K562 (cell line): ENCODE measurements around the gene TMEM30A. TPM values are rescaled to one million over a fixed set of nuclear protein-coding genes. Genes with fewer than 3 reads are reported as not detected.
A peak's percentile ranks its signal among the peaks of the same experiment; 100 is the strongest.

ENCODE experiments used
- CCNT2 ChIP-seq: IDR thresholded peaks from 2 replicates; pipeline ENCODE4 v1.6.1; 2011; ENCODE audit warnings: borderline replicate concordance, low read depth, mild to moderate bottlenecking, moderate library complexity, mixed read lengths, low read length; ENCODE audit not compliant: insufficient read length; ENCODE audit errors: extremely low read depth
- CREM ChIP-seq: IDR thresholded peaks from 2 replicates; pipeline ENCODE4 v1.6.1; 2014; ENCODE audit warnings: antibody characterized with exemption, low read depth
- ELK1 ChIP-seq: sonication (generic); formaldehyde crosslinking; IDR thresholded peaks from 2 replicates; pipeline ENCODE4 v1.8.1; 2022; ENCODE audit warnings: missing genetic modification reagents
- HBP1 ChIP-seq: fragments of 450-650 bp; formaldehyde crosslinking; IDR thresholded peaks from 2 replicates; pipeline ENCODE4 v1.4.0; 2022; ENCODE audit warnings: missing genetic modification characterization
- IRF9 ChIP-seq: fragments of 450-650 bp; IDR thresholded peaks from 2 replicates; pipeline ENCODE4 v1.6.1; 2016; ENCODE audit warnings: missing biosample characterization, missing genetic modification characterization
- NEUROD1 ChIP-seq: fragments of 150-350 bp; IDR thresholded peaks from 2 replicates; pipeline ENCODE4 v1.6.1; 2014; ENCODE audit warnings: borderline replicate concordance, low read length, low read depth; ENCODE audit not compliant: partially characterized antibody
- NKRF ChIP-seq: fragments of 450-650 bp; IDR thresholded peaks from 2 replicates; pipeline ENCODE4 v1.6.1; 2016; ENCODE audit warnings: borderline replicate concordance
- SMARCA4 ChIP-seq: fragments of 450-650 bp; IDR thresholded peaks from 2 replicates; pipeline ENCODE4 v1.6.1; 2016
- SPI1 ChIP-seq: IDR thresholded peaks from 2 replicates; pipeline ENCODE4 v1.6.1; 2011; ENCODE audit warnings: low read depth, low read length, control low read depth, borderline replicate concordance
- TFAM ChIP-seq: fragments of 250-450 bp; sonication (Bioruptor Pico); conservative IDR thresholded peaks from 2 replicates; pipeline ENCODE4 v1.5.0; 2021; ENCODE audit warnings: mild to moderate bottlenecking, moderate library complexity
- ZNF398 ChIP-seq: fragments of 250-450 bp; sonication (Bioruptor Pico); IDR thresholded peaks from 2 replicates; pipeline ENCODE4 v1.8.0; 2021; ENCODE audit warnings: moderate library complexity, mild to moderate bottlenecking, inconsistent platforms
- ZNF592 ChIP-seq: fragments of 450-650 bp; IDR thresholded peaks from 2 replicates; pipeline ENCODE4 v1.6.1; 2017; ENCODE audit warnings: antibody characterized with exemption, mild to moderate bottlenecking
- polyA plus RNA-seq, 8 experiments: library from polyadenylated mRNA; depleted of rRNA in 4 of 8; stranded (reverse) in 5 of 8; unstranded in 3 of 8; fragments of >200 nt; fragmentation: Nextera tagmentation in 2 of 8; fragmentation: Illumina TruSeq in 1 of 8; extraction: Ambion mirVana in 2 of 8; extraction: Trizol in 1 of 8; gene quantifications; 2 replicates each; pipeline versions ENCODE4 v1.2.1 to v1.2.3, GENCODE V29; 2011 to 2014; ENCODE audit warnings: inconsistent platforms in 1 of 8, missing spikeins in 1 of 8
- total RNA-seq, 7 experiments: library from RNA; depleted of rRNA in 6 of 7; stranded (reverse); fragments of >200 nt in 6 of 7; fragmentation: Illumina TruSeq in 2 of 7; extraction: Trizol in 2 of 7; gene quantifications; 2 replicates each; pipeline versions ENCODE4 v1.2.1 to v1.2.3, GENCODE V29; 2011 to 2021; ENCODE audit warnings: low replicate concordance in 1 of 7
- TF ChIP-seq, protein P1 (sequence below), 2 experiments: fragments of 250-450 bp in 1 of 2; fragments of 450-650 bp in 1 of 2; sonication (Bioruptor Pico) in 1 of 2; IDR thresholded peaks; 2 replicates each; pipeline versions ENCODE4 v1.6.1 to v1.8.0; 2016 to 2021; ENCODE audit warnings: mild to moderate bottlenecking in 2 of 2, moderate library complexity in 2 of 2, missing compliant biosample characterization in 1 of 2, missing genetic modification characterization in 1 of 2

Gene TMEM30A
- total and polyA plus RNA-seq, 9 of the 15 experiments (the other 6 are each of a cell fraction or from before 2014, with no cell fraction given): 6.5 to 31.2 (median 16.3) TPM

- TF ChIP-seq ELK1 (CRISPR knock-in tag): no peak
- TF ChIP-seq, protein P1, sequence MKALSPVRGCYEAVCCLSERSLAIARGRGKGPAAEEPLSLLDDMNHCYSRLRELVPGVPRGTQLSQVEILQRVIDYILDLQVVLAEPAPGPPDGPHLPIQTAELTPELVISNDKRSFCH (CRISPR knock-in tag; IDR thresholded peaks at IDR 0.05): no peak
- TF ChIP-seq, protein P1 (tag; IDR thresholded peaks at IDR 0.05): no peak
- peak; percentile 76 for TF ChIP-seq CREM
- no peak for TF ChIP-seq SMARCA4
- TF ChIP-seq IRF9: no peak
- TF ChIP-seq ZNF592: no peak
- TF ChIP-seq NEUROD1: no peak
- peak; percentile 40; the same call in 1 of the 2 replicates for TF ChIP-seq NKRF
- no peak for TF ChIP-seq HBP1 (CRISPR knock-in tag)
- no peak for TF ChIP-seq TFAM (CRISPR knock-in tag)
- no peak for TF ChIP-seq ZNF398
- peak; percentile 60 for TF ChIP-seq CCNT2
- TF ChIP-seq SPI1: peak; percentile 63
Measured at GRCh38 chr6:75284632-75285282, at the start of gene TMEM30A (continued).
